SK-N-SH treated with all-trans-retinoic acid at 6 μM for 48 hours (cell line): Measurements from ENCODE around the gene SMYD3.

Experiments
- ATAC-seq: fragments of 200-7000 bp; cut with Tn5 transposase; 3 replicates; pipeline ENCODE4 v1.9.1; 2020; ENCODE audit warnings: mild to moderate bottlenecking, moderate library complexity
- ARNTL ChIP-seq: fragments of 450-650 bp; formaldehyde crosslinking; IDR thresholded peaks from 2 replicates; pipeline ENCODE4 v1.5.0; 2020; ENCODE audit warnings: low read depth, mild to moderate bottlenecking, moderate library complexity, borderline replicate concordance
- BACH2 ChIP-seq: fragments of 250-450 bp; sonication (Bioruptor Pico); IDR thresholded peaks from 2 replicates; pipeline ENCODE4 v1.9.0; 2021; ENCODE audit warnings: mild to moderate bottlenecking, borderline replicate concordance
- CSDC2 ChIP-seq: fragments of 250-450 bp; sonication (Bioruptor Pico); IDR thresholded peaks from 2 replicates; pipeline ENCODE4 v1.5.0; 2020; ENCODE audit warnings: mild to moderate bottlenecking, moderate library complexity
- ESRRG ChIP-seq: fragments of 250-450 bp; sonication (Bioruptor Pico); IDR thresholded peaks from 2 replicates; pipeline ENCODE4 v1.6.1; 2021; ENCODE audit warnings: mild to moderate bottlenecking
- GLIS3 ChIP-seq: fragments of 250-450 bp; sonication (Bioruptor Pico); IDR thresholded peaks from 2 replicates; pipeline ENCODE4 v1.5.0; 2020; ENCODE audit warnings: mild to moderate bottlenecking, moderate library complexity
- ISL1 ChIP-seq: fragments of 250-450 bp; sonication (Bioruptor Pico); IDR thresholded peaks from 2 replicates; pipeline ENCODE4 v2.1.2; 2022; ENCODE audit warnings: mild to moderate bottlenecking, moderate library complexity
- OSR1 ChIP-seq: fragments of 250-450 bp; sonication (Bioruptor Pico); IDR thresholded peaks from 2 replicates; pipeline ENCODE4 v1.8.0; 2022; ENCODE audit warnings: moderate library complexity, mild to moderate bottlenecking, inconsistent platforms
- POU6F1 ChIP-seq: fragments of 250-450 bp; sonication (Bioruptor Pico); IDR thresholded peaks from 2 replicates; pipeline ENCODE4 v1.8.0; 2021; ENCODE audit warnings: low read depth, mild to moderate bottlenecking, moderate library complexity, borderline replicate concordance
- PPARA ChIP-seq: fragments of 250-450 bp; sonication (Bioruptor Pico); IDR thresholded peaks from 2 replicates; pipeline ENCODE4 v1.5.0; 2020; ENCODE audit warnings: mild to moderate bottlenecking, borderline replicate concordance
- RARB ChIP-seq: fragments of 250-450 bp; sonication (Bioruptor Pico); IDR thresholded peaks from 2 replicates; pipeline ENCODE4 v1.8.0; 2021; ENCODE audit warnings: mild to moderate bottlenecking, moderate library complexity
- SNAI2 ChIP-seq: fragments of 250-450 bp; sonication (Bioruptor Pico); IDR thresholded peaks from 2 replicates; pipeline ENCODE4 v1.5.0; 2020; ENCODE audit warnings: mild to moderate bottlenecking, moderate library complexity
- TCF4 ChIP-seq: fragments of 250-450 bp; sonication (Bioruptor Pico); IDR thresholded peaks from 2 replicates; pipeline ENCODE4 v1.8.0; 2021; ENCODE audit warnings: mild to moderate bottlenecking, moderate library complexity, borderline replicate concordance
- TOX ChIP-seq: fragments of 250-450 bp; sonication (Bioruptor Pico); IDR thresholded peaks from 2 replicates; pipeline ENCODE4 v1.8.0; 2021; ENCODE audit warnings: mild to moderate bottlenecking, moderate library complexity, borderline replicate concordance
- ZFP3 ChIP-seq: fragments of 250-450 bp; sonication (Bioruptor Pico); IDR thresholded peaks from 2 replicates; pipeline ENCODE4 v1.5.0; 2020; ENCODE audit warnings: mild to moderate bottlenecking, moderate library complexity
- ZFP30 ChIP-seq: fragments of 450-650 bp; formaldehyde crosslinking; IDR thresholded peaks from 2 replicates; pipeline ENCODE4 v1.5.0; 2022; ENCODE audit warnings: mild to moderate bottlenecking, moderate library complexity
- ZNF565 ChIP-seq: fragments of 450-650 bp; formaldehyde crosslinking; conservative IDR thresholded peaks from 2 replicates; pipeline ENCODE4 v1.5.0; 2020; ENCODE audit warnings: low read depth, mild to moderate bottlenecking, moderate library complexity
- ZNF70 ChIP-seq: fragments of 450-650 bp; formaldehyde crosslinking; IDR thresholded peaks from 2 replicates; pipeline ENCODE4 v1.5.0; 2020; ENCODE audit warnings: mild to moderate bottlenecking, moderate library complexity
- ZNF8 ChIP-seq: fragments of 450-650 bp; formaldehyde crosslinking; IDR thresholded peaks from 2 replicates; pipeline ENCODE4 v1.5.0; 2020; ENCODE audit warnings: mild to moderate bottlenecking, moderate library complexity
- TF ChIP-seq, protein P1 (sequence below): fragments of 250-450 bp; sonication (Bioruptor Pico); IDR thresholded peaks from 2 replicates; pipeline ENCODE4 v1.8.0; 2020; ENCODE audit warnings: mild to moderate bottlenecking, moderate library complexity, borderline replicate concordance
- TF ChIP-seq, protein P2 (sequence below): fragments of 250-450 bp; sonication (Bioruptor Pico); IDR thresholded peaks from 2 replicates; pipeline ENCODE4 v1.5.1; 2020; ENCODE audit warnings: low read depth, mild to moderate bottlenecking, moderate library complexity
- TF ChIP-seq, protein P3 (sequence below): fragments of 250-450 bp; sonication (Bioruptor Pico); IDR thresholded peaks from 2 replicates; pipeline ENCODE4 v1.5.1; 2021; ENCODE audit warnings: mild to moderate bottlenecking, moderate library complexity

SMYD3 gene

DNA sequence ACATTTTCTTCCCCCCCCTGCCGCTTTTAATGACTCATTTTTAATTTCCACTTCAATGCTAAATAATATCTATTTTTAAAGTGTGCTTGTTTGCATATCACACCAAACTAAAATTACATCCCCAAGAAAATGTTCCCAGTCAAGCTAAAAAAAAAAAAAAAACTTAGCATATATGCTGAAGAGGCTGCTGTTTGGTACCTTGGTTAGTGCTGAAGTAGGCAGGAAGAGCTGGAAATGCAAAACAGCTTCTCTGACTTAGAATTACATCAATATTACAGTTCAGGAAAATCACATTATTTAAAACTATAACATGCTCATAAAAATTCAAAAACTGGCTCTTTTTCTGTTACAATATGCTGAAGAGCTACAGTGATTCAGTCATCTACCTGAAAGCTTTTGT lies 372.3 kb downstream of the SMYD3 start:
- no peak for ATAC-seq

GRCh38 chr1:246131095-246131494 lies 376.0 kb downstream of the SMYD3 start:
- TF ChIP-seq, protein P1, sequence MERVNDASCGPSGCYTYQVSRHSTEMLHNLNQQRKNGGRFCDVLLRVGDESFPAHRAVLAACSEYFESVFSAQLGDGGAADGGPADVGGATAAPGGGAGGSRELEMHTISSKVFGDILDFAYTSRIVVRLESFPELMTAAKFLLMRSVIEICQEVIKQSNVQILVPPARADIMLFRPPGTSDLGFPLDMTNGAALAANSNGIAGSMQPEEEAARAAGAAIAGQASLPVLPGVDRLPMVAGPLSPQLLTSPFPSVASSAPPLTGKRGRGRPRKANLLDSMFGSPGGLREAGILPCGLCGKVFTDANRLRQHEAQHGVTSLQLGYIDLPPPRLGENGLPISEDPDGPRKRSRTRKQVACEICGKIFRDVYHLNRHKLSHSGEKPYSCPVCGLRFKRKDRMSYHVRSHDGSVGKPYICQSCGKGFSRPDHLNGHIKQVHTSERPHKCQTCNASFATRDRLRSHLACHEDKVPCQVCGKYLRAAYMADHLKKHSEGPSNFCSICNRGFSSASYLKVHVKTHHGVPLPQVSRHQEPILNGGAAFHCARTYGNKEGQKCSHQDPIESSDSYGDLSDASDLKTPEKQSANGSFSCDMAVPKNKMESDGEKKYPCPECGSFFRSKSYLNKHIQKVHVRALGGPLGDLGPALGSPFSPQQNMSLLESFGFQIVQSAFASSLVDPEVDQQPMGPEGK (CRISPR knock-in tag): no peak
- TF ChIP-seq RARB (CRISPR knock-in tag) (no peak), ZNF70 (CRISPR knock-in tag) (no peak), POU6F1 (no peak), ISL1 (CRISPR knock-in tag) (no peak), BACH2 (CRISPR knock-in tag) (no peak), GLIS3 (CRISPR knock-in tag) (no peak)
- TF ChIP-seq, protein P2, sequence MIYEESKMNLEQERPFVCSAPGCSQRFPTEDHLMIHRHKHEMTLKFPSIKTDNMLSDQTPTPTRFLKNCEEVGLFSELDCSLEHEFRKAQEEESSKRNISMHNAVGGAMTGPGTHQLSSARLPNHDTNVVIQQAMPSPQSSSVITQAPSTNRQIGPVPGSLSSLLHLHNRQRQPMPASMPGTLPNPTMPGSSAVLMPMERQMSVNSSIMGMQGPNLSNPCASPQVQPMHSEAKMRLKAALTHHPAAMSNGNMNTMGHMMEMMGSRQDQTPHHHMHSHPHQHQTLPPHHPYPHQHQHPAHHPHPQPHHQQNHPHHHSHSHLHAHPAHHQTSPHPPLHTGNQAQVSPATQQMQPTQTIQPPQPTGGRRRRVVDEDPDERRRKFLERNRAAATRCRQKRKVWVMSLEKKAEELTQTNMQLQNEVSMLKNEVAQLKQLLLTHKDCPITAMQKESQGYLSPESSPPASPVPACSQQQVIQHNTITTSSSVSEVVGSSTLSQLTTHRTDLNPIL (CRISPR knock-in tag): no peak
- ATAC-seq: no peak

More for the DNA sequence above, 372.3 kb downstream of the SMYD3 start:
- TF ChIP-seq RARB (CRISPR knock-in tag): no peak
- no peak for TF ChIP-seq ZNF565 (CRISPR knock-in tag)
- no peak for TF ChIP-seq TCF4 (CRISPR knock-in tag)
- TF ChIP-seq CSDC2 (CRISPR knock-in tag): no peak
- no peak for TF ChIP-seq ZFP3
- TF ChIP-seq ISL1 (CRISPR knock-in tag): no peak
- TF ChIP-seq POU6F1: no peak
- TF ChIP-seq, protein P1 (CRISPR knock-in tag): no peak
- no peak for TF ChIP-seq BACH2 (CRISPR knock-in tag)
- no peak for TF ChIP-seq GLIS3 (CRISPR knock-in tag)
- no peak for TF ChIP-seq SNAI2 (CRISPR knock-in tag)
- no peak for TF ChIP-seq PPARA (CRISPR knock-in tag)
- no peak for TF ChIP-seq ZNF8
- no peak for TF ChIP-seq ZNF70 (CRISPR knock-in tag)
- no peak for TF ChIP-seq ZFP30
- TF ChIP-seq OSR1 (CRISPR knock-in tag): no peak

GRCh38 chr1:246128494-246129069 lies 378.5 kb downstream of the SMYD3 start:
- TF ChIP-seq ARNTL (CRISPR knock-in tag): no peak
- no peak for TF ChIP-seq GLIS3 (CRISPR knock-in tag)
- no peak for TF ChIP-seq ISL1 (CRISPR knock-in tag)
- TF ChIP-seq ZFP3: no peak
- TF ChIP-seq ZNF70 (CRISPR knock-in tag): no peak
- no peak for ATAC-seq

DNA sequence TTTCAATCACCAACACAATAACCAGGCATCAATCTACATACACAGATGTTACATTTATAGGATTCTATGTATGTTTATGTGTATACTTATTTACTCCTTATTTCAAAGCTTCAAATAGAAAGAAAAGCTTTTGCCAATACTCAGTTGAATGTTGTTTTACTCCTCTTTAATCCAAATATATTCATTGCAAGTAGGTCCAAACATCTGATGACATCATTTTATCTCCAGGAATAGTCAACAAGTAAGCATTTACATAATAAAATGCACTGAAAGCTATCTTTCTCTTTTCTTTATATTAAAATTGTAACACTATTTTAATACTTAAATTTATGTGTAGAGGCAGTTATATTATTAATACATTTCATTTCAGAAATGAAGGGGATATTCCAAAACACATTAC lies 380.5 kb downstream of the SMYD3 start:
- no peak for ATAC-seq
- TF ChIP-seq POU6F1 (no peak), ESRRG (no peak), ZNF70 (CRISPR knock-in tag) (no peak), ISL1 (CRISPR knock-in tag) (no peak), PPARA (CRISPR knock-in tag) (no peak), RARB (CRISPR knock-in tag) (no peak), ZFP3 (no peak), TOX (CRISPR knock-in tag) (no peak), ZNF8 (no peak), ZNF565 (CRISPR knock-in tag) (no peak), ZFP30 (no peak), GLIS3 (CRISPR knock-in tag) (no peak)
- TF ChIP-seq, protein P3, sequence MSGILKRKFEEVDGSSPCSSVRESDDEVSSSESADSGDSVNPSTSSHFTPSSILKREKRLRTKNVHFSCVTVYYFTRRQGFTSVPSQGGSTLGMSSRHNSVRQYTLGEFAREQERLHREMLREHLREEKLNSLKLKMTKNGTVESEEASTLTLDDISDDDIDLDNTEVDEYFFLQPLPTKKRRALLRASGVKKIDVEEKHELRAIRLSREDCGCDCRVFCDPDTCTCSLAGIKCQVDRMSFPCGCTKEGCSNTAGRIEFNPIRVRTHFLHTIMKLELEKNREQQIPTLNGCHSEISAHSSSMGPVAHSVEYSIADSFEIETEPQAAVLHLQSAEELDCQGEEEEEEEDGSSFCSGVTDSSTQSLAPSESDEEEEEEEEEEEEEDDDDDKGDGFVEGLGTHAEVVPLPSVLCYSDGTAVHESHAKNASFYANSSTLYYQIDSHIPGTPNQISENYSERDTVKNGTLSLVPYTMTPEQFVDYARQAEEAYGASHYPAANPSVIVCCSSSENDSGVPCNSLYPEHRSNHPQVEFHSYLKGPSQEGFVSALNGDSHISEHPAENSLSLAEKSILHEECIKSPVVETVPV: no peak
- TF ChIP-seq, protein P1 (CRISPR knock-in tag): no peak
